K562 (cell line): ENCODE measurements around the gene FGD6. TPM values are rescaled to one million over a fixed set of nuclear protein-coding genes. Genes with fewer than 3 reads are reported as not detected.

Source experiments
- ATAC-seq: fragments of 200-7000 bp; cut with Tn5 transposase; 3 replicates; pipeline ENCODE4 v1.9.1; 2020; ENCODE audit warnings: moderate library complexity
- BruUV-seq: library from RNA; stranded (reverse); fragments of 400-500 nt; replicated peaks from 2 replicates; lab custom pipeline; 2021; lab: Mats Ljungman, UMichigan
- CTCF ChIA-PET: fragments of 300-600 bp; formaldehyde crosslinking; extraction: SDS; loops from one replicate; lab custom pipeline; 2021; ENCODE audit warnings: low intra/inter-chr PET ratio; lab: Yijun Ruan, JAX
- POLR2A ChIA-PET: fragments of 300-600, 350-650 bp; sonication (Branson Sonifier 250); formaldehyde crosslinking; extraction: SDS; loops from one replicate; lab custom pipeline; 2021; ENCODE audit warnings: antibody characterized with exemption, inconsistent platforms; lab: Yijun Ruan, JAX
- DNase-seq, 4 experiments: peaks; one replicate each; pipeline versions ENCODE4 v3.0.0 to v3.0.0-alpha.2; 2011 to 2018; ENCODE audit warnings: low spot score in 3 of 4, mixed read lengths in 3 of 4; ENCODE audit errors: extremely low read depth in 1 of 4
- FAIRE-seq: peaks from 2 replicates; lab custom pipeline; 2011; peaks lifted over from hg19 to GRCh38; lab: Jason Lieb, UNC
- H2AFZ ChIP-seq: 2 replicates; pipeline ENCODE4 v1.6.0; 2011; ENCODE audit warnings: low read depth, low read length, control low read depth, inconsistent platforms
- H3K27ac ChIP-seq: fragments of 200-600 bp; 3 replicates; pipeline ENCODE4 v1.8.0; 2011; ENCODE audit warnings: low read depth, mild to moderate bottlenecking, control low read depth, inconsistent platforms, low read length, moderate library complexity, mixed read lengths; ENCODE audit errors: extremely low read depth
- H3K27me3 ChIP-seq, 2 experiments: fragments of 300-600 bp in 1 of 2; 2 replicates in 1 of 2; 3 replicates in 1 of 2; pipeline versions ENCODE4 v1.6.0 to v1.8.0; 2011; ENCODE audit warnings: inconsistent platforms in 2 of 2, low read length in 2 of 2, mild to moderate bottlenecking in 1 of 2, mixed read lengths in 1 of 2, moderate library complexity in 1 of 2; ENCODE audit not compliant: control insufficient read depth in 2 of 2, insufficient read depth in 2 of 2
- H3K36me3 ChIP-seq: fragments of 300-600 bp; 3 replicates; pipeline ENCODE4 v1.8.0; 2011; ENCODE audit warnings: mild to moderate bottlenecking, low read length, inconsistent platforms; ENCODE audit not compliant: control insufficient read depth, insufficient read depth
- H3K4me1 ChIP-seq, 2 experiments: fragments of 200-600 bp in 1 of 2; replicated peaks in 1 of 2; 2 replicates in 1 of 2; 3 replicates in 1 of 2; pipeline versions ENCODE4 v1.5.1 to v1.8.0; 2011; ENCODE audit warnings: inconsistent platforms in 2 of 2, low read length in 2 of 2, mild to moderate bottlenecking in 1 of 2, mixed read lengths in 1 of 2, moderate library complexity in 1 of 2; ENCODE audit not compliant: control insufficient read depth in 2 of 2, insufficient read depth in 2 of 2
- H3K4me2 ChIP-seq: 2 replicates; pipeline ENCODE4 v1.6.1; 2011; ENCODE audit warnings: low read length, control low read depth, inconsistent platforms, mixed read lengths; ENCODE audit not compliant: insufficient read depth
- H3K4me3 ChIP-seq: fragments of 200-600 bp; sonication (generic), shearing (Covaris generic); 2 replicates; pipeline ENCODE4 v1.5.1; 2016; ENCODE audit warnings: control low read depth, inconsistent platforms
- H3K79me2 ChIP-seq: fragments of 200-600 bp; 3 replicates; pipeline ENCODE4 v1.8.0; 2011; ENCODE audit warnings: low read length, inconsistent platforms; ENCODE audit not compliant: control insufficient read depth, insufficient read depth
- H3K9ac ChIP-seq, 2 experiments: 2 replicates each; pipeline versions ENCODE4 v1.6.0 to v1.6.1; 2011; ENCODE audit warnings: low read depth in 2 of 2, low read length in 2 of 2, control low read depth in 1 of 2, inconsistent platforms in 1 of 2, mild to moderate bottlenecking in 1 of 2, mixed read lengths in 1 of 2; ENCODE audit not compliant: insufficient read depth in 1 of 2
- H3K9me1 ChIP-seq: one replicate; pipeline ENCODE4 v1.6.0; 2011; ENCODE audit warnings: inconsistent platforms, mild to moderate bottlenecking, low read length, moderate library complexity; ENCODE audit not compliant: control insufficient read depth, insufficient read depth
- H3K9me3 ChIP-seq: replicated peaks from 2 replicates; pipeline ENCODE4 v1.5.1; 2011; ENCODE audit warnings: low read depth, low read length, inconsistent platforms; ENCODE audit not compliant: control insufficient read depth, insufficient read depth
- H4K20me1 ChIP-seq: replicated peaks from 2 replicates; pipeline ENCODE4 v1.6.1; 2011; ENCODE audit warnings: low read length, inconsistent platforms, mixed read lengths; ENCODE audit not compliant: control insufficient read depth, insufficient read depth
- CTCFL ChIP-seq: IDR thresholded peaks from 2 replicates; pipeline ENCODE4 v1.6.1; 2011; ENCODE audit warnings: borderline replicate concordance, low read depth, mild to moderate bottlenecking, moderate library complexity, low read length; ENCODE audit not compliant: insufficient read depth, poor library complexity, severe bottlenecking
- EZH2 ChIP-seq: IDR thresholded peaks from 2 replicates; pipeline ENCODE4 v1.6.1; 2012; ENCODE audit warnings: low read depth, mild to moderate bottlenecking, inconsistent platforms, low read length, borderline replicate concordance
- MCM3 ChIP-seq: fragments of 450-650 bp; IDR thresholded peaks from 2 replicates; pipeline ENCODE4 v1.6.1; 2016
- PYGO2 ChIP-seq: fragments of 450-650 bp; IDR thresholded peaks from 2 replicates; pipeline ENCODE4 v1.6.1; 2016; ENCODE audit warnings: mild to moderate bottlenecking, missing genetic modification characterization, moderate library complexity, missing compliant biosample characterization
- RBM14 ChIP-seq: fragments of 200-400 bp; formaldehyde crosslinking; IDR thresholded peaks from 2 replicates; pipeline ENCODE4 v1.6.1; 2018; ENCODE audit warnings: low read depth, mild to moderate bottlenecking, low read length, moderate library complexity, borderline replicate concordance; ENCODE audit not compliant: insufficient read depth
- ZFP30 ChIP-seq: fragments of 250-450 bp; sonication (Bioruptor Pico); IDR thresholded peaks from 2 replicates; pipeline ENCODE4 v1.8.0; 2022; ENCODE audit warnings: moderate library complexity, mild to moderate bottlenecking, inconsistent platforms, borderline replicate concordance
- WGBS: fragments of 100-300 bp; shearing (Covaris generic); methylation state at CpG from one replicate; pipeline ENCODE4 v1.1.6; 2016; ENCODE audit warnings: low coverage, mixed read lengths; ENCODE audit not compliant: insufficient coverage; ENCODE audit errors: missing lambda C conversion rate; 5-methylcytosine and 5-hydroxymethylcytosine counted together
- in situ Hi-C: fragments of 300-500 bp; cut with MboI; formaldehyde crosslinking; loops from 4 replicates; pipeline ENCODE4 v1.15.0; 2018; ENCODE audit warnings: inconsistent platforms, mixed read lengths
- intact Hi-C: fragments of 100-400 bp; cut with micrococcal nuclease; formaldehyde crosslinking; loops from 2 replicates; pipeline ENCODE4 v1.14.2; 2022
- polyA plus RNA-seq, 8 experiments: library from polyadenylated mRNA; depleted of rRNA in 4 of 8; stranded (reverse) in 5 of 8; unstranded in 3 of 8; fragments of >200 nt; fragmentation: Nextera tagmentation in 2 of 8; fragmentation: Illumina TruSeq in 1 of 8; extraction: Ambion mirVana in 2 of 8; extraction: Trizol in 1 of 8; gene quantifications; 2 replicates each; pipeline versions ENCODE4 v1.2.1 to v1.2.3, GENCODE V29; 2011 to 2014; ENCODE audit warnings: inconsistent platforms in 1 of 8, missing spikeins in 1 of 8
- total RNA-seq, 7 experiments: library from RNA; depleted of rRNA in 6 of 7; stranded (reverse); fragments of >200 nt in 6 of 7; fragmentation: Illumina TruSeq in 2 of 7; extraction: Trizol in 2 of 7; gene quantifications; 2 replicates each; pipeline versions ENCODE4 v1.2.1 to v1.2.3, GENCODE V29; 2011 to 2021; ENCODE audit warnings: low replicate concordance in 1 of 7

FGD6 gene
- total and polyA plus RNA-seq, 9 of the 15 experiments (the other 6 are each of a cell fraction or from before 2014, with no cell fraction given), result 1.5 to 11.1 (median 5.8) TPM

GRCh38 chr12:95118788-95119179, 98.5 kb downstream of the FGD6 start:
- no TSS peak for BruUV-seq
- H3K79me2 ChIP-seq, result no peaks in the 10 kb centered on the region
- H3K9me3 ChIP-seq, result no peaks in the 10 kb centered on the region
- H4K20me1 ChIP-seq, result no peaks in the 10 kb centered on the region
- H3K4me1 ChIP-seq, result no peaks in the 10 kb centered on the region; a peak in 1 of 5 replicates
- H3K9ac ChIP-seq, result no peak overlapping the region
- no peak overlapping the region for H2AFZ ChIP-seq
- H3K4me3 ChIP-seq, result no peak overlapping the region
- WGBS, result 80% methylated on average over 3 of the region's 3 CpGs
- H3K27me3 ChIP-seq, result no peaks in the 10 kb centered on the region
- CTCF ChIA-PET, result interaction anchor here (0.6 to 1.1 kb wide), 2 partner anchors 98 to 218 kb away, joined by 3 read pairs; partner anchors contain the start of gene FGD6
- no peak overlapping the region for H3K27ac ChIP-seq
- FAIRE-seq (no peak), DNase-seq (no peak)
- no peaks in the 10 kb centered on the region for H3K9me1 ChIP-seq
- TF ChIP-seq MCM3, result no peak
- no peak for TF ChIP-seq PYGO2 (tag)
- TF ChIP-seq RBM14, result no peak
- no peak for TF ChIP-seq CTCFL
- TF ChIP-seq ZFP30 (CRISPR knock-in tag), result no peak
- TF ChIP-seq EZH2, result no peak
- TF ChIP-seq, all 486 proteins: peak for 0
- Histone ChIP-seq H3K36me3 (no peaks in the 10 kb centered on the region), H3K4me2 (no peak overlapping the region)
- intact Hi-C loops (no loop called here), in situ Hi-C loops (loop anchor here (5.0 kb wide), 1 partner anchor 414 kb away; no protein-coding TSS in a partner anchor)
- POLR2A ChIA-PET, result no interaction called here
- ATAC-seq, result no peak
